Measurements from ENCODE around the gene IFITM5. TPM values are rescaled to one million over a fixed set of nuclear protein-coding genes. Genes with fewer than 3 reads are reported as not detected.
A peak's percentile ranks its signal among the peaks of the same experiment; 100 is the strongest.

Gene IFITM5
- total RNA-seq, 1 donor from 2014 or later = not detected

GRCh38 chr11:282171-282570, 17.2 kb downstream of the IFITM5 start:
- intact Hi-C loops (cut with DNase I) = no loop called here
- no peak for DNase-seq (ENCODE audit: extremely low spot score in 2 of 2)
- Histone ChIP-seq H3K36me3 (no peaks in the 10 kb centered on the region), H3K27ac (no peak overlapping the region), H3K27me3 (peaks cover 29% of the 10 kb centered on the region), H3K4me3 (no peak overlapping the region), H3K4me1 (peaks cover 21% of the 10 kb centered on the region), H3K9me3 (no peaks in the 10 kb centered on the region)
- TF ChIP-seq POLR2A (IDR thresholded peaks at IDR 0.05) (no peak), CTCF (IDR thresholded peaks at IDR 0.05) (no peak), POLR2AphosphoS5 (IDR thresholded peaks at IDR 0.05; ENCODE audit: insufficient read depth in 1 of 2, low read depth in 1 of 2) (no peak)

GRCh38 chr11:281486-282161, 17.7 kb downstream of the IFITM5 start:
- TF ChIP-seq POLR2AphosphoS5 (IDR thresholded peaks at IDR 0.05; ENCODE audit: insufficient read depth in 1 of 2, low read depth in 1 of 2) (no peak), CTCF (IDR thresholded peaks at IDR 0.05) (no peak), POLR2A (IDR thresholded peaks at IDR 0.05) (no peak)
- H3K27ac ChIP-seq = no peak overlapping the region
- no peak for DNase-seq (ENCODE audit: extremely low spot score in 2 of 2)
- intact Hi-C loops (cut with DNase I) = no loop called here
- H3K4me3 ChIP-seq = peak overlapping the region in 1 of 2 donors; percentile 37
- no peaks in the 10 kb centered on the region for H3K9me3 ChIP-seq
- H3K36me3 ChIP-seq = no peaks in the 10 kb centered on the region
- H3K27me3 ChIP-seq = peaks cover 29% of the 10 kb centered on the region
- peaks cover 21% of the 10 kb centered on the region for H3K4me1 ChIP-seq

GRCh38 chr11:280706-281485, 18.4 kb downstream of the IFITM5 start:
- H3K4me1 ChIP-seq = peaks cover 21% of the 10 kb centered on the region
- peaks cover 29% of the 10 kb centered on the region for H3K27me3 ChIP-seq
- H3K9me3 ChIP-seq = no peaks in the 10 kb centered on the region
- TF ChIP-seq CTCF (IDR thresholded peaks at IDR 0.05) (no peak), POLR2AphosphoS5 (IDR thresholded peaks at IDR 0.05; ENCODE audit: insufficient read depth in 1 of 2, low read depth in 1 of 2) (peak in 1 of 2 donors; percentile 23)
- no peaks in the 10 kb centered on the region for H3K36me3 ChIP-seq
- no peak for DNase-seq (ENCODE audit: extremely low spot score in 2 of 2)
- intact Hi-C loops (cut with DNase I) = no loop called here
- H3K27ac ChIP-seq = no peak overlapping the region
- H3K4me3 ChIP-seq = peak overlapping the region in 1 of 2 donors; percentile 37

GRCh38 chr11:279966-280705, 19.2 kb downstream of the IFITM5 start:
- TF ChIP-seq POLR2A (IDR thresholded peaks at IDR 0.05) (no peak), CTCF (IDR thresholded peaks at IDR 0.05) (no peak), POLR2AphosphoS5 (IDR thresholded peaks at IDR 0.05; ENCODE audit: insufficient read depth in 1 of 2, low read depth in 1 of 2) (no peak)
- Histone ChIP-seq H3K27me3 (peaks cover 29% of the 10 kb centered on the region), H3K4me3 (peak overlapping the region; percentile 6 to 37), H3K9me3 (no peaks in the 10 kb centered on the region), H3K36me3 (no peaks in the 10 kb centered on the region), H3K4me1 (peaks cover 21% of the 10 kb centered on the region), H3K27ac (no peak overlapping the region)
- intact Hi-C loops (cut with DNase I) = no loop called here
- DNase-seq (ENCODE audit: extremely low spot score in 2 of 2) = no peak
